ENCODE data around the gene GAD2.
"Not testable (repeated sequence)": the region's sequence is repeated elsewhere in the genome, so short reads cannot be mapped to it uniquely, and the experiment has no call there.

GAD2 gene

DNA sequence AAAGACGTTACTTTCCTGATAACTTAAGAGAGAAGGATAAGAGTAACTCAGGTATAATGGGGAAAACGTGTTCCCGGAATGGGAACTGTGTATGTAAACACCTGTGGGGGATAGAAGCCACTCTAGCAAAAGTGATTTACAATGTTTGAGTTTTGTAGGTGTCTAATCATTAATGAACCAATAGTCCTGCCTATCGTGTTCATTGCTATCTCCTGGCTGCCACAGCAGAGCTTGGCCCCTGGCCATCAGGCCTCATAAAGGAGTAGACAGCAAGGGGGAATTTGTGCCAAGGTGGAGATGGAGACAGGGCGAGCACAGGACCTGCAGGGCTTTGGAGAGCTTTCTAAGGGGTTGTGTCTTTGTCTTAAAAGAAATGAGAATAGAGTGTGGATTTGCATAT is 102.1 kb downstream of the GAD2 start:
- DNase-seq (ENCODE audit: low spot score) = no peak

DNA sequence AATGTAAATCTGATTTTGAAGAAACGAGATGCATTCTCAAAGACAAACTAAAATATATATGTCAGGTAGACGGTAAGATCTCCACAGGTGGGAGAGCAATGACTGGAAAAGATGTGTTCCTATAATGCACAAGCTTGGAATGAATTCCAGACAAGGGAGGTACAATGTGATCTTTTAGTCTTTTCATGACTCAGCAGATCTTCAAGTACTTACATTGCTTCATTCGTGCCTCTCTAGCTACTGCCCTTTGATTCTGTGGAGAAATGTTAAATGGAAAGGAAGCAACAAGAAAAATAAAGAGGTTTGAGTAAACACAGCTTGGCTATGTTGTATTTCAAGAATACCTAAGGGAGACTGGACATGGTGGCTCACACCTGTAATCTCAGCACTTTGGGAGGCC is 106.6 kb downstream of the GAD2 start:
- no peak for DNase-seq (ENCODE audit: low spot score)

- no peak for DNase-seq (ENCODE audit: low spot score)
These were observed 110.3 kb downstream of the GAD2 start for GRCh38 chr10:26326851-26327250.

GRCh38 chr10:26327811-26328210 is 111.2 kb downstream of the GAD2 start:
- no peak for DNase-seq (ENCODE audit: low spot score)

DNA sequence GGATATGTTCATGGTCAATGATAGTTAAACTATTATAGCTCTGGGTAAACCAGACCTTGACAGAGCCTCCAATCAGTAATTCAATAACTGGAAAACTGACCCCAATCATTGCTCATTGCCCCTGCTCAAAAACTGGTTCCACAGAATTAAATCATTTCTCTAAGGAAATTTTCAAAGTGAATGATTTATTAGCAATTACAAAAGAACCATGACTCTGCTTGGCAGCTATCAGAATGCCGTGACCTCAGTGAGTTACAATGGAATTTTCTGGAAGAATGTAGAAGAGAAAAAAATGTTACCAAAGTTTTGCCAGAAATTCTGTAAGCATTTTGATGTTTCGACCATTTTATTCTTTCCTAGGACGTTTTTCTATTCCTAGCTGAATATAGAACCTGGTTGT is 114.8 kb downstream of the GAD2 start:
- DNase-seq (ENCODE audit: low spot score) = peak; percentile 19

- no peak for DNase-seq (ENCODE audit: low spot score)
These were observed 117.8 kb downstream of the GAD2 start for GRCh38 chr10:26334232-26334931.

GRCh38 chr10:26334932-26335573 is 118.5 kb downstream of the GAD2 start:
- DNase-seq (ENCODE audit: low spot score) = peak; percentile 76

GRCh38 chr10:26335574-26336093 is 119.1 kb downstream of the GAD2 start:
- DNase-seq (ENCODE audit: low spot score) = no peak

DNA sequence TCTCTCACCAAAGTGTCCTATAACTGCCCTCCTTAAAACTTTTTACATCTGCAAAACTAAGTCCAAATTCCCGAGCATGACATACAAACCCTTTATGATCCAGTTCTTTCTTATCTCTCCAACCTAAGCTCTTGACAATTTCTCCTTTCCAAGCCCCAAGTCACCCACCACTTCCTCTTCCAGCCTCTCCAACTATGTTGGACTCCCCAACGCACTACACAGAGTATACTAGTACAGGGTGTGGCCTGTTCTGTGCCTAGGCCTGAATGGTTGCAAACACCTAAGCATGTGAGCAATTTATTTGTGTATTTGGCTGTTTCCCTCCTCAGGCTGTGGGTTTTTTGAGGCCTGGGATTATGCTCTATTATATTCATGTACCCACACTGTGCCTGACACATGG is 120.4 kb downstream of the GAD2 start:
- DNase-seq (ENCODE audit: low spot score) = no peak

- DNase-seq (ENCODE audit: low spot score) = no peak
These were observed 125.1 kb downstream of the GAD2 start for GRCh38 chr10:26341701-26342100.

GRCh38 chr10:26348821-26349417 is 132.3 kb downstream of the GAD2 start:
- not testable (repeated sequence) for DNase-seq (ENCODE audit: low spot score)
